DND-41 (cell line): ENCODE data around the gene SERINC5.

Experiments
- ATAC-seq: fragments of 200-7000 bp; cut with Tn5 transposase; 3 replicates; pipeline ENCODE4 v1.9.1; 2021; ENCODE audit warnings: low read depth; ENCODE audit not compliant: insufficient read depth
- DNase-seq: peaks from one replicate; pipeline ENCODE4 v3.0.0-alpha.2; 2020
- H2AFZ ChIP-seq: 2 replicates; pipeline ENCODE4 v1.6.0; 2012; ENCODE audit warnings: low read depth, low read length
- H3K27ac ChIP-seq: 2 replicates; pipeline ENCODE4 v1.5.1; 2012; ENCODE audit warnings: low read length, inconsistent platforms
- H3K27me3 ChIP-seq: fragments of 200-600 bp; sonication (generic); 2 replicates; pipeline ENCODE4 v1.6.0; 2012; ENCODE audit warnings: low read length, mild to moderate bottlenecking, inconsistent platforms; ENCODE audit not compliant: insufficient read depth, poor library complexity
- H3K36me3 ChIP-seq: 2 replicates; pipeline ENCODE4 v1.5.1; 2012; ENCODE audit warnings: low read length, inconsistent platforms; ENCODE audit not compliant: insufficient read depth
- H3K4me1 ChIP-seq: 2 replicates; pipeline ENCODE4 v1.5.1; 2012; ENCODE audit warnings: mild to moderate bottlenecking, low read length; ENCODE audit not compliant: insufficient read depth
- H3K4me2 ChIP-seq: 2 replicates; pipeline ENCODE4 v1.6.0; 2012; ENCODE audit warnings: mild to moderate bottlenecking, moderate library complexity, low read length, inconsistent platforms; ENCODE audit not compliant: insufficient read depth
- H3K4me3 ChIP-seq, 2 experiments: fragments of 200-600 bp in 1 of 2; shearing (Covaris generic) in 1 of 2; 2 replicates each; pipeline ENCODE4 v1.5.1; 2012 to 2016; ENCODE audit warnings: inconsistent platforms in 2 of 2, low read length in 2 of 2, mild to moderate bottlenecking in 2 of 2, low read depth in 1 of 2, moderate library complexity in 1 of 2
- H3K79me2 ChIP-seq: 2 replicates; pipeline ENCODE4 v1.6.0; 2012; ENCODE audit warnings: low read length, inconsistent platforms; ENCODE audit not compliant: insufficient read depth
- H3K9ac ChIP-seq: 2 replicates; pipeline ENCODE4 v1.6.0; 2012; ENCODE audit warnings: low read depth, mild to moderate bottlenecking, inconsistent platforms, low read length, moderate library complexity
- H3K9me3 ChIP-seq: 2 replicates; pipeline ENCODE4 v1.5.1; 2012; ENCODE audit warnings: low read length, moderate library complexity, mild to moderate bottlenecking, inconsistent platforms; ENCODE audit not compliant: insufficient read depth, severe bottlenecking
- H4K20me1 ChIP-seq: 2 replicates; pipeline ENCODE4 v1.6.0; 2012; ENCODE audit warnings: low read length; ENCODE audit not compliant: insufficient read depth
- EZH2 ChIP-seq: IDR thresholded peaks from 3 replicates; pipeline ENCODE4 v1.6.1; 2012; ENCODE audit warnings: borderline replicate concordance, low read depth, mild to moderate bottlenecking, moderate library complexity, low read length, inconsistent platforms; ENCODE audit not compliant: severe bottlenecking
- TF ChIP-seq, protein P1 (sequence below): IDR thresholded peaks from 2 replicates; pipeline ENCODE4 v1.5.1; 2012; ENCODE audit warnings: borderline replicate concordance, low read length, moderate library complexity, mild to moderate bottlenecking; ENCODE audit not compliant: poor library complexity, severe bottlenecking; ENCODE audit errors: extremely low read depth

The SERINC5 gene

DNA sequence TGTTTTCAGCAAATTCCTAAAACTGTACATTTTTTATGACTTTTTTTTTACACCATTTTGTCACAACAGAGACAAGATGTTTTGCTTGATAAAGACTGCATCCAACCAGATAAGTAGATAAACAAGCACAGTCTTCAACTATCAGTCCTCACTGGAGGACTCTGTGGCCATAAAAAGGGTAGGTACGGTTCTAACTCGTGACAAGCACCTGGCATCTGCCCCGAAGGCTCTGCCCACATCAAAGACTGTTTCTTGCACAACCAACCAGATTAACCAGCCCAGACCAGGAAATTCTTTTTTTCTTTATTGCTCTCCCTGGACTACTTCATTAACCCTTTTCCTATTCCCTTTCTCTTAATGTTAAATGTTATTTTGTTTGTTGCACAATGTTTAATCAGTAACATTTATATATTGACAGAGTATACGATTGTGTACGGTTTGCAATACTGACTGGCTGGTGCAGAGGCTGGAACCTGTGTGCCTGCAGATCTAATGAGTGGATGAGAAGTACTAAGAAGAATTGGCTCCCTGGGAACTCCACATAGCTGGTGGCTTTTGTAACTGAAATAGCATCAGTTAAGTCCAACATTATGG lies 74.1 kb downstream of the SERINC5 start:
- DNase-seq (peak; percentile 91), ATAC-seq (peak; percentile 87)
- Histone ChIP-seq H3K4me2 (peak overlapping the region; percentile 57), H3K4me1 (peaks cover 78% of the 10 kb centered on the region), H3K36me3 (peaks cover 12% of the 10 kb centered on the region; the same call in 1 of the 2 replicates), H4K20me1 (no peaks in the 10 kb centered on the region), H3K9ac (peak overlapping the region; percentile 56), H2AFZ (no peak overlapping the region), H3K27ac (peak overlapping the region; percentile 99), H3K4me3 (peak overlapping the region in 1 of 2 experiments; percentile 40; a peak in 2 of 4 replicates), H3K79me2 (peaks cover 47% of the 10 kb centered on the region), H3K27me3 (no peaks in the 10 kb centered on the region), H3K9me3 (no peaks in the 10 kb centered on the region)
- no peak for TF ChIP-seq EZH2
- TF ChIP-seq, protein P1, sequence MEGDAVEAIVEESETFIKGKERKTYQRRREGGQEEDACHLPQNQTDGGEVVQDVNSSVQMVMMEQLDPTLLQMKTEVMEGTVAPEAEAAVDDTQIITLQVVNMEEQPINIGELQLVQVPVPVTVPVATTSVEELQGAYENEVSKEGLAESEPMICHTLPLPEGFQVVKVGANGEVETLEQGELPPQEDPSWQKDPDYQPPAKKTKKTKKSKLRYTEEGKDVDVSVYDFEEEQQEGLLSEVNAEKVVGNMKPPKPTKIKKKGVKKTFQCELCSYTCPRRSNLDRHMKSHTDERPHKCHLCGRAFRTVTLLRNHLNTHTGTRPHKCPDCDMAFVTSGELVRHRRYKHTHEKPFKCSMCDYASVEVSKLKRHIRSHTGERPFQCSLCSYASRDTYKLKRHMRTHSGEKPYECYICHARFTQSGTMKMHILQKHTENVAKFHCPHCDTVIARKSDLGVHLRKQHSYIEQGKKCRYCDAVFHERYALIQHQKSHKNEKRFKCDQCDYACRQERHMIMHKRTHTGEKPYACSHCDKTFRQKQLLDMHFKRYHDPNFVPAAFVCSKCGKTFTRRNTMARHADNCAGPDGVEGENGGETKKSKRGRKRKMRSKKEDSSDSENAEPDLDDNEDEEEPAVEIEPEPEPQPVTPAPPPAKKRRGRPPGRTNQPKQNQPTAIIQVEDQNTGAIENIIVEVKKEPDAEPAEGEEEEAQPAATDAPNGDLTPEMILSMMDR, result no peak

DNA sequence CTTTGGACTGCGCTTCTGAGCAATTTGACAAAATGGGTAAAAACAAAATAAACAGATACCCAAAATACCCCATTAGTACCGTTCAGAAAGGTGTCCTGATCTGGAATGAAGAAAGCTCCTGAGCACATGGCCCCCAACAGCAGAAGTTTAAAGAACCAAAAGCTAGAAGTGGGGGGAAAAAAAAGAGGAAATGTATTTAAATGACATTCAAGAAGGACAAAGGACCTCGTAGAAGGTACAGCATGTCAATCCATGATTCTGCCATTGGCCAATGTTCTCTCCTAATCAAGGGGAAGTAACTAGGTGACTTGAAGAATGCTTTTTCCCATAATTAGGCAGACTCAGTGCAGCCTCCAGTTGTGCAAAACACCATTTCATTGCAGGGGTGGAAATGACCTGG lies 78.6 kb downstream of the SERINC5 start:
- Histone ChIP-seq H3K36me3 (peaks cover 41% of the 10 kb centered on the region), H4K20me1 (no peaks in the 10 kb centered on the region), H3K4me2 (no peak overlapping the region), H3K79me2 (peaks cover 18% of the 10 kb centered on the region), H2AFZ (no peak overlapping the region), H3K27ac (peak overlapping the region; percentile 47), H3K4me1 (peaks cover 33% of the 10 kb centered on the region), H3K9ac (no peak overlapping the region), H3K27me3 (no peaks in the 10 kb centered on the region), H3K4me3 (no peak overlapping the region), H3K9me3 (no peaks in the 10 kb centered on the region)
- ATAC-seq (no peak), DNase-seq (no peak)
- TF ChIP-seq, protein P1, result no peak
- TF ChIP-seq EZH2, result no peak

DNA sequence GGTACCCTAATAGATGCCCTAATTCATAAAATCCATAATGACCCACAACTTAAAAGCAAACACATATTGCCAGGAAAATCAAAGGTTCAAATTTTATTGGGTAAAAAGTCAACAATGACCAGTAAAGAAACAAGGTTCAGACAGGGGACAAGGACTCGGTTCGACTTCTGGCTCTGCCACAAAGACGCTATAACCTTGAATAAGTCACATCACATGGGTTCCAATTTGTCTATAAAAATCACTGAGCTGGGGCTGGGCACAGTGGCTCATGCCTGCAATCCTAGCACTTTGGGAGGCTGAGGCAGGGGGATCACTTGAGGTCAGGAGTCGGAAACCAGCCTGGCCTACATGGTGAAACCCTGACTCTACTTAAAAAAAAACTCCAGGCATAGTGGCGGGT lies 80.5 kb downstream of the SERINC5 start:
- Histone ChIP-seq H3K4me1 (peaks cover 14% of the 10 kb centered on the region), H3K4me2 (no peak overlapping the region), H3K27me3 (no peaks in the 10 kb centered on the region), H2AFZ (no peak overlapping the region), H4K20me1 (no peaks in the 10 kb centered on the region), H3K36me3 (peaks cover 56% of the 10 kb centered on the region), H3K27ac (no peak overlapping the region), H3K9me3 (no peaks in the 10 kb centered on the region), H3K79me2 (peaks cover 17% of the 10 kb centered on the region), H3K9ac (no peak overlapping the region), H3K4me3 (no peak overlapping the region)
- no peak for TF ChIP-seq EZH2
- TF ChIP-seq, protein P1, result no peak
- ATAC-seq, result no peak
- no peak for DNase-seq
